Ovary (tissue), 3 donors: ENCODE results near the gene EXOC2.

Source experiments
- POLR2A ChIP-seq: fragments of 450-650 bp; IDR thresholded peaks from one replicate; pipeline ENCODE4 v1.6.1; 2017; ENCODE audit warnings: antibody characterized with exemption, mild to moderate bottlenecking, moderate library complexity
- TF ChIP-seq, protein P1 (sequence below), 3 donors: fragments of 450-650 bp in 2 of 3; fragments of 200-600 bp in 1 of 3; IDR thresholded peaks; one replicate each; pipeline versions ENCODE4 v1.5.1 to v1.8.0; 2016 to 2022; ENCODE audit warnings: antibody characterized with exemption in 3 of 3, mild to moderate bottlenecking in 1 of 3
- donor health status: DM: no; HTN: no; CAD: no.

DNA sequence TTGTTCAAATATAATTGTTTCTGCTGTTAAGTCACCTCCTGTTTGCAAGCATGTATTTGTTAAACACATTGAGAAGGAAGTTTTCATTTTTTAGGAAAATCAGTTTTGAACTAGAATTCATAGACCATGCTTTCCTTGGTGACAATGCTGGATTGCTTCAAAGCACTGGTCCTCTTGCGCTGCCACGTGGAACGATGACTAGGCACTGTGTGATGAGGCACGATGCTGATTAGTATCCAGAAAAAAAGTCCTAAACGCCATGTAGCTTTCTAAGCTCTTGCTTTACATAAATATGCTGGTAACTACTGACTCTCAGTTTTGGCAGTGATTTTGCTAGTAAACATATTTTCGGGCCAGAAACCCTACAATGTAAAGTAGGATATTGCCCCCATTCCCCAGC is 11.1 kb upstream of the EXOC2 start:
- TF ChIP-seq, protein P1, sequence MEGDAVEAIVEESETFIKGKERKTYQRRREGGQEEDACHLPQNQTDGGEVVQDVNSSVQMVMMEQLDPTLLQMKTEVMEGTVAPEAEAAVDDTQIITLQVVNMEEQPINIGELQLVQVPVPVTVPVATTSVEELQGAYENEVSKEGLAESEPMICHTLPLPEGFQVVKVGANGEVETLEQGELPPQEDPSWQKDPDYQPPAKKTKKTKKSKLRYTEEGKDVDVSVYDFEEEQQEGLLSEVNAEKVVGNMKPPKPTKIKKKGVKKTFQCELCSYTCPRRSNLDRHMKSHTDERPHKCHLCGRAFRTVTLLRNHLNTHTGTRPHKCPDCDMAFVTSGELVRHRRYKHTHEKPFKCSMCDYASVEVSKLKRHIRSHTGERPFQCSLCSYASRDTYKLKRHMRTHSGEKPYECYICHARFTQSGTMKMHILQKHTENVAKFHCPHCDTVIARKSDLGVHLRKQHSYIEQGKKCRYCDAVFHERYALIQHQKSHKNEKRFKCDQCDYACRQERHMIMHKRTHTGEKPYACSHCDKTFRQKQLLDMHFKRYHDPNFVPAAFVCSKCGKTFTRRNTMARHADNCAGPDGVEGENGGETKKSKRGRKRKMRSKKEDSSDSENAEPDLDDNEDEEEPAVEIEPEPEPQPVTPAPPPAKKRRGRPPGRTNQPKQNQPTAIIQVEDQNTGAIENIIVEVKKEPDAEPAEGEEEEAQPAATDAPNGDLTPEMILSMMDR (IDR thresholded peaks at IDR 0.05), result no peak
- no peak for TF ChIP-seq POLR2A
